GM19193 (cell line): Measurements from ENCODE around the gene DGKD.

ENCODE experiments used
- POLR2A ChIP-seq: IDR thresholded peaks from 4 replicates; pipeline ENCODE4 v1.6.1; 2011; ENCODE audit not compliant: insufficient read depth, insufficient read length; ENCODE audit errors: extremely low read depth

DGKD gene

GRCh38 chr2:233332125-233332524 lies 22.2 kb upstream of the DGKD start:
- TF ChIP-seq POLR2A, result no peak

GRCh38 chr2:233334915-233335314 lies 19.4 kb upstream of the DGKD start:
- no peak for TF ChIP-seq POLR2A

- no peak for TF ChIP-seq POLR2A
Observed at GRCh38 chr2:233336541-233336940, 17.8 kb upstream of the DGKD start.

- TF ChIP-seq POLR2A, result no peak
Observed at GRCh38 chr2:233338046-233338445, 16.2 kb upstream of the DGKD start.

- no peak for TF ChIP-seq POLR2A
Observed at GRCh38 chr2:233338812-233339368, 15.4 kb upstream of the DGKD start.

- no peak for TF ChIP-seq POLR2A
Observed at GRCh38 chr2:233339427-233339826, 14.9 kb upstream of the DGKD start.

- no peak for TF ChIP-seq POLR2A
Observed at GRCh38 chr2:233341296-233341695, 13.0 kb upstream of the DGKD start.

- TF ChIP-seq POLR2A, result no peak
Observed at GRCh38 chr2:233342301-233342700, 12.0 kb upstream of the DGKD start.

- TF ChIP-seq POLR2A, result no peak
Observed at GRCh38 chr2:233343171-233343705, 11.1 kb upstream of the DGKD start.

- no peak for TF ChIP-seq POLR2A
Observed at GRCh38 chr2:233346376-233346775, 7.9 kb upstream of the DGKD start.

- TF ChIP-seq POLR2A, result no peak
Observed at GRCh38 chr2:233346930-233347329, 7.4 kb upstream of the DGKD start.

GRCh38 chr2:233349005-233349998 lies 5.0 kb upstream of the DGKD start:
- TF ChIP-seq POLR2A, result no peak

GRCh38 chr2:233350708-233351107 lies 3.6 kb upstream of the DGKD start:
- no peak for TF ChIP-seq POLR2A

GRCh38 chr2:233351423-233351822 lies 2.9 kb upstream of the DGKD start:
- TF ChIP-seq POLR2A, result no peak

- TF ChIP-seq POLR2A, result no peak
Observed at GRCh38 chr2:233352141-233352842, 2.0 kb upstream of the DGKD start.
